CD4-positive, alpha-beta T cell treated with Interferon gamma for 1 hour (primary cell): ENCODE measurements around the gene DGKA.
"Not testable (repeated sequence)": the region's sequence is repeated elsewhere in the genome, so short reads cannot be mapped to it uniquely, and the experiment has no call there.

Experiments
- DNase-seq: peaks from one replicate; pipeline ENCODE4 v3.0.0-alpha.2; 2020

The DGKA gene

DNA sequence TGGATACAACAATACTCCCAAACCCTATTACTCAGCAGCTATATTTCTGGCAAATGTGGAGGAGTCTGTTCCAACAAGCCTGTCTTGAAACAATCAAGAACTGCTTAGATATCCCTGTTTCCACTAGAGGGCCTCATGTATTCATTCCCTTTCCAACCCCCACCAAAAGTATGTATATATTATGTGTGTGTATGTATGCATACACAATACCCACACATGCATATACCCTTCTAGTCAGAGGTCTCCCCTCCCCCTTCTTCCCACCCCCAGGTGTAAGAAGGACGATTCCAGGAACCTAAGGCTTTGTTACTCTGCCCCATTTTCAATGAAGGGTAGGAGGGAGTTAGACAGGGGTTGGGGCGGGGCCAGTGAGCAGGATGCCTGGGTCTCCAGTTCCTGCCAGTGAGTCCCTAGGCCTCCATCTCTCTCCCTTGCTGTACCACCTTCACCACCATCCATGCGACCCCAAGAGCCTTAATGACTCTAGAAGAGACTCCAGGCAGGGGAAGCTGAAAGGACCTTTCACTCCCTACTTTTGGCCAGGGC, at the start of gene DGKA:
DGKA (plus strand) TSS at position 392 of the 546 bp plus-strand sequence. CDS start 5,342 bp downstream, outside the sequence.
- peak; percentile 52 for DNase-seq

- DNase-seq = no peak
Measured at GRCh38 chr12:55885113-55885512, 45.8 kb upstream of the DGKA start.

- no peak for DNase-seq
Measured at GRCh38 chr12:55891310-55891709, 39.7 kb upstream of the DGKA start.

DNA sequence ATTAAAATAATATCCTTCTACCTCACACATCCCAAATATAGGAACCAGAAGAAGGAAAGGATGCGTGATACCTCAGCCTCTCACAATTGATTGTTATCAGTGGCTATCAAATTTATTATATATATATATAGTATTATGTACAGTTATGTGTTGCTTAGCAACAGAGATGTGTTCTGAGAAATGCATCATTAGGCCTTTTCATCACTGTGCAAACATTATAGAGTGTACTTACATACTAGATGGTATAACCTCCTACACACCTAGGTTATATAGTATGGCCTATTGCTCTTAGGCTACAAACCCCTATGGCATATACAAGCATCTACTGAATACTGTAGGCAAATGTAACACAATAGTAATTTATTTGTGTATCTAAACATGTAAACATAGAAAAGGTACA, 37.2 kb upstream of the DGKA start:
- no peak for DNase-seq

GRCh38 chr12:55899082-55899481, 31.9 kb upstream of the DGKA start:
- DNase-seq = no peak

DNA sequence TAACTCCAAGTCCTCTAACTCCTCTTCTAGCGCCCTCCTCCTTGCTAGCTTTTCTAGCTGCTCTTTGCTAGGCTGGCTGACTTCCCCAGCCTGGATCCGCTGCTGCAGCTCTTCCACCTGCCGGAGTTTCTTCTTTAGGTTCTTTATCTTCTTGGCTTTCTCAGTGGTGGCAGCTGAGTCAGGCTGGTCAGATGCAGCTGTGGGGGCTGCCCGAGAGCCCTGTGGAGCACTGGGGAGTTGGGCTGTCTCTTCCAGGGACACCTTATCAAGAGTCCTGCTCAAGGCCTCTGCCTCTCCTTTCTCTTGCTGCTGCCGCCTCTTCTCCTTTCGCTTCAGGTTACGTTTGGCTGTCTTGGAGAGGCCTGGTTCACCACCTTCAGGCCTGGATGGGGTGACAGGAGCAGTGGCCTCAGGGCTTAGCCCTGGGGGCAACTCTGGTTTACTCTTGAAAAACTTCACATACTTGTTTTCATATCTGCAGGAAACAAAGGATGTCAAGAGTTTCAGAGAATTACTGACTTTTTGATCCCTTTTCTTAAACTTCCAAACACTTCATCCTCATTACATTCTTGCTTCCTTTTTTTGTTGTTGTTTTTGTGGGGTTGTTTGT, 29.0 kb upstream of the DGKA start:
- DNase-seq = no peak

- no peak for DNase-seq
Measured at GRCh38 chr12:55906056-55906455, 24.9 kb upstream of the DGKA start.

- no peak for DNase-seq
Measured at GRCh38 chr12:55908726-55909512, 22.0 kb upstream of the DGKA start.

DNA sequence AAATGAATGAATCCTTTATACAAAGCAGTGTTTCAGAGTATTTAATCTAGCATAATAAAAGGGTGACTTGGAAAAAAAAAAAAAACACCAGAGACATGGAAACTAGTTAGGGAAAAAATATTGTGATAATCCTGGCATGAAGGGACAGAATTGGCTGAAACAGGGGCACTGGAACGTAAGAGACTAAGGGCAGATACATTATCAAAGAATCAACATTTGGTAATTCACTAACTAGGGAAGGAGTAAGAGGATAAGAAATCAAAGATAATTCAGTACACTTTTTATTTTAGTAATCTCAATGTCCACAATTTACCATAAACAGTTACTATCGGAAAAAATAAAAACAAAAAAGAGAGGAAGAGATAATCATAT, 21.5 kb upstream of the DGKA start:
- DNase-seq = no peak

- no peak for DNase-seq
Measured at GRCh38 chr12:55912908-55913307, 18.1 kb upstream of the DGKA start.

GRCh38 chr12:55915482-55915859, 15.5 kb upstream of the DGKA start:
- no peak for DNase-seq

DNA sequence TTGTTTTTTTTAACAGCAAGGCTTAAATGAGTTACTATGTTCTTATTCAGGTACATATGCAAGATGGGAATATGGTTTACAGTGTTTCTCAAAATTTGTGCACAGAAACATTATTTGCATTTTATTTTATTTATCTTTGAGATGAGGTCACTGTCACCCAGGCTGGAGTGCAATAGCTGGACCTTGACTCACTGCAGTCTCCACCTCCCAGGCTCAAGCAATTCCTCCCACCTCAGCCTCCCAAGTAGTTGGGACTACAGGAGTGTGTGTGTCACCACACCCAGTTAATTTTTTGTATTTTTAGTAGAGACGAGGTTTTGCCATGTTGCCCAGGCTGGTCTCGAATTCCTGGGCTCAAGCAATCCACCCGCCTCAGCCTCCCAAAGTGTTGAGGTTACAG, 11.9 kb upstream of the DGKA start:
- not testable (repeated sequence) for DNase-seq

DNA sequence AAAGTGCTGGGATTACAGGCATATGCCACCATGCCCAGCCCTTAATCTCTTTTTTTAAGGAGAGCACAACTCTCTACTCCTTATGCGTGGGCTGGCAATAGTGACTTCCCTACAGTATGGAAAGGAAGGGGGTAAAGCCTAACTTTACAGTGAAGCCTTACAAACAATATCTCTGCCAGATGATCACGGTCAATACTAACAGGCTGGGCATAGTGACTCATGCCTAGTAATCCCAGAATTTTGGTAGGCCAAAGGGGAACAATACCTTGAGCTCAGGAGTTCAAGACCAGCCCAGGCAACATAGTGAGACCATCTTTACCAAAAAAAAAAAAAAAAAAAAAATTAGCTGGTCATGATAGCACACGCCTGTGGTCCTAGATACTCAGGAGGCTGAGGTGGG, 8.8 kb upstream of the DGKA start:
- DNase-seq = no peak

DNA sequence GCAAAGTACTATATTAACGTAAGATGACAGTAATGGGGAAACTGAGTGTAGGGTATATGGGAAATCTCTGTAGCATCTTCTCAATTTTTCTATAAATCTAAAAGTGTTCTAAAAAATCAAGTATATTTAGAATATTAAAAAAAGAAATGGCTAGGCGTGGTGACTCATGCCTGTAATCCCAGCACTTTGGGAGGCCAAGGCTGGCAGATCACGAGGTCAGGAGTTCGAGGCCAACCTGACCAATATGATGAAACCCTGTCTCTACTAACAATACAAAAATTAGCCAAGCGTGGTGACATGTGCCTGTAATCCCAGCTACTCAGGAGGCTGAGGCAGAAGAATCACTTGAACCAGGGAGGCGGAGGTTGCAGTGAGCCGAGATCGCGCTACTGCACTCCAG, 7.3 kb upstream of the DGKA start:
- not testable (repeated sequence) for DNase-seq

DNA sequence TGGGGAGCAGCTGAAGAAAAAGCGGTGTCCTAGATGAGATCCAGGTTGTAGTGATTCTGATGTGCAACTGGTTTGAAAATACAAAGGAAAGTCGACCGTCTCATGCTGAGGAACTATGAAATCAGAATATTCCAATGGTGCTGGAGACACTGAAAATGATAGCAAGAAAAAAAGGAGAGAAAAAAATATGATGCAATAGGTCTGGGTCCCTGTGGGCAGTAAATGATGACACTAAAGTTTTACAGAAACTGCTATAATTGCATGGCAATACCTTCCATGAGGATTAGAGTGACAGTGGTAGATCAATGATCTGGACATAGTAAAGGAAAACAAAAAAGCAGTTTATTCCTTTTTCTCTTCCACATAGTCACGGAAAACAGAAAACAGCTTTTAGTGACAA, 5.6 kb upstream of the DGKA start:
- no peak for DNase-seq

- DNase-seq = no peak
Measured at GRCh38 chr12:55925870-55926737, 4.9 kb upstream of the DGKA start.

GRCh38 chr12:55926738-55927587, 4.0 kb upstream of the DGKA start:
- DNase-seq = peak; percentile 93

DNA sequence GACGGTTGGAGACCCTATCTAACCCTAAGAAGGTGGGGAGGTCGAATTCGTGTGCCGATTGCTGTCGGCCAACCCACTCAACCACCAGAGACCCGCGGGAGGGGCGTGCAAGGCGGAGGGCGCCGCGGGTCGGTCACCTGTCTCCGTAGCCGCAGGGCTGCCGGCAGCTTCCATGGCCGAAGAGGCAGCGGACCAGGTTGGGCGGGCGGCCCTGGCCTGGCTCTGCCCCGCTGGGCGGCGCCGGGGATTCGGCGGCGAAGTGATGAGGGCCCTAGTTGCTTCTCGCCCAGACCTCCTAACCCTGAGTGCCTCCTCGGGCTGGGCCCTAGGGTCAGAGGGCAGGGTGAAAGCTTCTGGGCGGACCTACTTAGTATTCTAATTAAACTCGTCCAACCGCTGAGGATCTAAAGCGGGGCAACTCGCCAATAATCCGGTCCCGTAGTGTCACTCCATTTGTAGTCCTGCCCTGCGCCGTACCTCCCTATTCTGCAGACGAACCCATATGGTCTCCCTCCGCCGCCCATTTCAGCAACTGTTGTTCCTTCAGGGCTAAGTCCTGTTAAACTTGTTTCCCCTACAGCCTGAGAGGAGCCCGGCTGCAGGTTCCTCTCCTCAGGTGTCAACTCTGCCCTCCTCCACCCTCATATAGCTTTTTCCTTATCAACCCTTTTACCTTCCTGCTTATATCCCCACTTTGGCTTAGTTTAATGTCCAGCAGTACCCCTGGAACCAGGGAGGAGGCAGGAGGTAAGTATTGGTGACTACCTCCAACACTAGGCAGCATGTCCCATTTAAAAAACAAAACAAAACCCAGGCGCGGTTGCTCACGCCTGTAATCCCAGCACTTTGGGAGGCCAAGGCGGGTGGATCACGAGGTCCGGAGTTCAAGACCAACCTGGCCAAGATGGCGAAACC, 3.1 kb upstream of the DGKA start, which contains the start of gene PYM1:
PYM1 (minus strand) TSS at position 307 of the 915 bp plus-strand sequence; CDS start at position 174, 133 bp downstream.
- peak; percentile 73 for DNase-seq

- DNase-seq = peak; percentile 87
Measured at GRCh38 chr12:55929306-55929791, 1.6 kb upstream of the DGKA start.

- no peak for DNase-seq
Measured at GRCh38 chr12:55931317-55931779, 386 bp downstream of the DGKA start.
